Transverse colon (tissue), 4 donors: ENCODE measurements around the gene GMEB2. TPM values are rescaled to one million over a fixed set of nuclear protein-coding genes. Genes with fewer than 3 reads are reported as not detected.
A peak's percentile ranks its signal among the peaks of the same experiment; 100 is the strongest.
"Not testable (repeated sequence)": the region's sequence is repeated elsewhere in the genome, so short reads cannot be mapped to it uniquely, and the experiment has no call there.

ENCODE experiments used
- DNase-seq: peaks from one replicate; pipeline ENCODE4 v3.0.0-alpha.2; 2019
- H3K27ac ChIP-seq, 4 donors: fragments of 200-600 bp; sonication (generic); 2 replicates each; pipeline ENCODE4 v1.5.1; 2016 to 2018; ENCODE audit warnings: inconsistent platforms in 4 of 4
- H3K27me3 ChIP-seq: fragments of 200-600 bp; sonication (generic); 2 replicates; pipeline ENCODE4 v1.5.1; 2017; ENCODE audit warnings: inconsistent platforms
- H3K36me3 ChIP-seq, 4 donors: fragments of 200-600 bp; sonication (generic); 2 replicates each; pipeline ENCODE4 v1.5.1; 2017 to 2019; ENCODE audit warnings: inconsistent platforms in 4 of 4
- H3K4me1 ChIP-seq, 4 donors: fragments of 200-600 bp; sonication (generic); 2 replicates each; pipeline ENCODE4 v1.5.1; 2017 to 2020; ENCODE audit warnings: inconsistent platforms in 4 of 4
- H3K4me3 ChIP-seq, 4 donors: fragments of 200-600 bp; sonication (generic); 1 replicate in 1 of 4; 2 replicates in 3 of 4; pipeline versions ENCODE4 v1.5.1 to v1.6.1; 2017 to 2019; ENCODE audit warnings: inconsistent platforms in 4 of 4
- H3K9me3 ChIP-seq, 2 donors: fragments of 200-600 bp; sonication (generic); 2 replicates each; pipeline ENCODE4 v1.5.1; 2017 to 2019; ENCODE audit warnings: inconsistent platforms in 2 of 2
- CTCF ChIP-seq, 5 experiments: fragments of 200-600 bp in 3 of 5; fragments of 450-650 bp in 2 of 5; sonication (generic) in 3 of 5; IDR thresholded peaks; 1 replicate in 2 of 5; 2 replicates in 3 of 5; pipeline ENCODE4 v1.5.1; 2016 to 2017; ENCODE audit warnings: antibody characterized with exemption in 5 of 5, inconsistent platforms in 3 of 5, mild to moderate bottlenecking in 2 of 5, moderate library complexity in 1 of 5
- EP300 ChIP-seq: sonication (generic); formaldehyde crosslinking; IDR thresholded peaks from one replicate; pipeline ENCODE4 v1.6.1; 2017; ENCODE audit warnings: antibody characterized with exemption, low read depth
- POLR2A ChIP-seq: fragments of 450-650 bp; IDR thresholded peaks from one replicate; pipeline ENCODE4 v1.6.1; 2016; ENCODE audit warnings: antibody characterized with exemption, mild to moderate bottlenecking, moderate library complexity
- POLR2AphosphoS5 ChIP-seq, 3 donors: sonication (generic); formaldehyde crosslinking; IDR thresholded peaks; one replicate each; pipeline ENCODE4 v1.6.1; 2016; ENCODE audit warnings: antibody characterized with exemption in 3 of 3
- WGBS, 2 donors: methylation state at CpG; one replicate each; pipeline ENCODE4 v1.1.5; 2018; ENCODE audit warnings: low coverage in 1 of 2; 5-methylcytosine and 5-hydroxymethylcytosine counted together
- in situ Hi-C, 4 donors: fragments of 200-750 bp; cut with MboI; loops; one replicate each; pipeline versions ENCODE4 v1.15.0 to v1.15.1; 2017; ENCODE audit warnings: low sequenced_read_pairs in 3 of 4, low pct_ligation_motif_present in 1 of 4, low pct_unique_long_range_greater_than_20kb in 1 of 4
- intact Hi-C: fragments of 100-400 bp; cut with DNase I; formaldehyde crosslinking; loops from one replicate; pipeline ENCODE4 v1.15.1; 2023; ENCODE audit warnings: low total_unique reads
- total RNA-seq, 4 donors: library from RNA; depleted of rRNA; stranded (reverse); fragments of >200 nt; gene quantifications; one replicate each; pipeline ENCODE4 v1.1.0, GENCODE V29; 2016

Gene GMEB2
- total RNA-seq, 4 donors from 2014 or later, result 9.0 to 20.3 (median 13.5) TPM

GRCh38 chr20:63660622-63661021, 33.7 kb upstream of the GMEB2 start:
- Histone ChIP-seq H3K9me3 (no peaks in the 10 kb centered on the region), H3K4me3 (no peak overlapping the region), H3K27me3 (no peaks in the 10 kb centered on the region), H3K4me1 (peaks cover 6 to 21% (median 13%) of the 10 kb centered on the region in 4 donors), H3K36me3 (no peaks in the 10 kb centered on the region), H3K27ac (no peak overlapping the region)
- TF ChIP-seq CTCF (IDR thresholded peaks at IDR 0.05), result no peak
- intact Hi-C loops (no loop called here), in situ Hi-C loops (no loop called here)
- DNase-seq, result no peak
- WGBS, 2 donors, result 82 to 93% methylated on average over 4 to 8 of the region's 8 CpGs

- H3K27me3 ChIP-seq, H3K9me3 ChIP-seq, H3K36me3 ChIP-seq, H3K4me3 ChIP-seq, H3K27ac ChIP-seq, in situ Hi-C loops, DNase-seq, intact Hi-C loops: not testable (repeated sequence)
- peaks cover 6 to 21% (median 13%) of the 10 kb centered on the region in 4 donors for H3K4me1 ChIP-seq
- 93% methylated on average over 10 of the region's 10 CpGs; no CpG with 5 or more reads in 1 of the 2 donors for WGBS, 2 donors
These were observed 33.3 kb upstream of the GMEB2 start for GRCh38 chr20:63660174-63660573.

GRCh38 chr20:63659370-63659769, 32.5 kb upstream of the GMEB2 start:
- H3K4me3 ChIP-seq, result peak overlapping the region in 3 of 4 donors; percentile 58 to 88 (median 59)
- intact Hi-C loops (no loop called here), in situ Hi-C loops (no loop called here)
- TF ChIP-seq EP300 (no peak), CTCF (IDR thresholded peaks at IDR 0.05) (no peak), POLR2A (no peak), POLR2AphosphoS5 (IDR thresholded peaks at IDR 0.05) (no peak)
- DNase-seq, result no peak
- no peaks in the 10 kb centered on the region for H3K36me3 ChIP-seq
- no peaks in the 10 kb centered on the region for H3K9me3 ChIP-seq
- 56 to 62% methylated on average over 7 to 13 of the region's 13 CpGs for WGBS, 2 donors
- H3K4me1 ChIP-seq, result peaks cover 6 to 21% (median 13%) of the 10 kb centered on the region in 4 donors
- peaks cover 3% of the 10 kb centered on the region for H3K27me3 ChIP-seq
- H3K27ac ChIP-seq, result peak overlapping the region; percentile 82 to 91 (median 88)

GRCh38 chr20:63658749-63659187, 31.9 kb upstream of the GMEB2 start:
- in situ Hi-C loops, result no loop called here

More at GRCh38 chr20:63658749-63659187, 31.9 kb upstream of the GMEB2 start:
- peak overlapping the region; percentile 82 to 91 (median 88) for H3K27ac ChIP-seq
- H3K36me3 ChIP-seq, result no peaks in the 10 kb centered on the region
- DNase-seq, result no peak
- WGBS, 2 donors, result 0 to 5% methylated on average over 1 to 24 of the region's 25 CpGs
- peak overlapping the region; percentile 37 to 88 (median 58) for H3K4me3 ChIP-seq
- peaks cover 9% of the 10 kb centered on the region for H3K27me3 ChIP-seq
- H3K9me3 ChIP-seq, result no peaks in the 10 kb centered on the region
- intact Hi-C loops, result no loop called here
- H3K4me1 ChIP-seq, result peaks cover 8 to 27% (median 16%) of the 10 kb centered on the region in 4 donors
- TF ChIP-seq POLR2AphosphoS5 (IDR thresholded peaks at IDR 0.05) (peak in 1 of 3 donors; percentile 15), CTCF (IDR thresholded peaks at IDR 0.05) (no peak)
